GM23248 (cell line): ENCODE measurements around the gene RPLP1. TPM values are rescaled to one million over a fixed set of nuclear protein-coding genes. Genes with fewer than 3 reads are reported as not detected.

Source experiments
- DNase-seq: peaks from one replicate; pipeline ENCODE4 v3.0.0-alpha.2; 2015
- H2AFZ ChIP-seq: fragments of 200-600 bp; sonication (generic); 2 replicates; pipeline ENCODE4 v1.6.1; 2016; ENCODE audit warnings: antibody characterized with exemption
- H3F3A ChIP-seq: fragments of 200-600 bp; sonication (generic); 2 replicates; pipeline ENCODE4 v1.6.1; 2016; ENCODE audit warnings: mild to moderate bottlenecking, antibody characterized with exemption, mixed run types; ENCODE audit not compliant: insufficient read depth
- H3K27ac ChIP-seq: fragments of 200-600 bp; sonication (generic); 2 replicates; pipeline ENCODE4 v1.5.1; 2016; ENCODE audit warnings: mild to moderate bottlenecking
- H3K27me3 ChIP-seq: fragments of 200-600 bp; sonication (generic); replicated peaks from 2 replicates; pipeline ENCODE4 v1.6.1; 2016; ENCODE audit warnings: mild to moderate bottlenecking; ENCODE audit not compliant: insufficient read depth
- H3K36me3 ChIP-seq: fragments of 200-600 bp; sonication (generic); 2 replicates; pipeline ENCODE4 v1.6.1; 2016; ENCODE audit warnings: low read depth, mild to moderate bottlenecking
- H3K4me1 ChIP-seq: fragments of 200-600 bp; sonication (generic); 2 replicates; pipeline ENCODE4 v1.6.1; 2016; ENCODE audit warnings: mild to moderate bottlenecking; ENCODE audit not compliant: insufficient read depth
- H3K4me2 ChIP-seq: fragments of 200-600 bp; sonication (generic); one replicate; pipeline ENCODE4 v1.6.1; 2016; ENCODE audit warnings: mild to moderate bottlenecking; ENCODE audit not compliant: unreplicated experiment
- H3K4me3 ChIP-seq: fragments of 200-600 bp; sonication (generic); 2 replicates; pipeline ENCODE4 v1.5.1; 2016; ENCODE audit warnings: mild to moderate bottlenecking
- H3K79me2 ChIP-seq: fragments of 200-600 bp; sonication (generic); 2 replicates; pipeline ENCODE4 v1.6.1; 2016; ENCODE audit warnings: mild to moderate bottlenecking; ENCODE audit not compliant: insufficient read depth
- H3K9ac ChIP-seq: fragments of 200-600 bp; sonication (generic); 2 replicates; pipeline ENCODE4 v1.6.1; 2016; ENCODE audit warnings: mild to moderate bottlenecking
- H3K9me2 ChIP-seq: fragments of 200-600 bp; sonication (generic); 2 replicates; pipeline ENCODE4 v1.6.1; 2016; ENCODE audit warnings: mixed run types, mild to moderate bottlenecking, moderate library complexity; ENCODE audit not compliant: insufficient read depth
- H3K9me3 ChIP-seq: fragments of 200-600 bp; sonication (generic); one replicate; pipeline ENCODE4 v1.6.1; 2017; ENCODE audit warnings: low read depth
- H4K20me1 ChIP-seq: fragments of 200-600 bp; sonication (generic); 2 replicates; pipeline ENCODE4 v1.6.0; 2016; ENCODE audit not compliant: insufficient read depth
- EZH2 ChIP-seq: fragments of 200-600 bp; sonication (generic); IDR thresholded peaks from 2 replicates; pipeline ENCODE4 v1.6.1; 2018; ENCODE audit warnings: antibody characterized with exemption, mild to moderate bottlenecking; ENCODE audit not compliant: insufficient read depth, poor library complexity, severe bottlenecking
- EZH2phosphoT487 ChIP-seq: fragments of 200-600 bp; sonication (generic); IDR thresholded peaks from 2 replicates; pipeline ENCODE4 v1.6.1; 2018; ENCODE audit warnings: antibody characterized with exemption, moderate library complexity, mild to moderate bottlenecking, low read depth; ENCODE audit not compliant: insufficient read depth
- WGBS, 2 experiments: methylation state at CpG; one replicate each; pipeline ENCODE4 v1.1.6; 2015 to 2017; ENCODE audit warnings: low lambda C conversion rate in 2 of 2, low coverage in 1 of 2; ENCODE audit errors: missing lambda C conversion rate in 2 of 2; 5-methylcytosine and 5-hydroxymethylcytosine counted together
- in situ Hi-C: fragments of 300-500 bp; cut with MboI; formaldehyde crosslinking; loops from 2 replicates; pipeline ENCODE4 v1.15.0; 2020
- polyA plus RNA-seq: library from polyadenylated mRNA; unstranded; fragments of >200 nt; fragmentation: Nextera tagmentation; extraction: Ambion mirVana; gene quantifications from 2 replicates; pipeline ENCODE4 v1.2.1, GENCODE V29; 2016
- total RNA-seq: library from RNA; depleted of rRNA; stranded (reverse); fragments of >200 nt; shearing (Covaris generic); gene quantifications from 2 replicates; pipeline ENCODE4 v1.2.3, GENCODE V29; 2014

The RPLP1 gene
- total and polyA plus RNA-seq, 2 experiments from 2014 or later = 172 to 963 TPM

GRCh38 chr15:69480932-69481331 is 28.3 kb downstream of the RPLP1 start:
- no peak overlapping the region for H2AFZ ChIP-seq
- no peaks in the 10 kb centered on the region for H3F3A ChIP-seq
- WGBS, 2 experiments = 85 to 87% methylated on average over 3 of the region's 3 CpGs

GRCh38 chr15:69482686-69483256 is 30.2 kb downstream of the RPLP1 start:
- no peak overlapping the region for H3K9ac ChIP-seq
- in situ Hi-C loops = no loop called here

More at GRCh38 chr15:69480932-69481331, 28.3 kb downstream of the RPLP1 start:
- in situ Hi-C loops = no loop called here
- Histone ChIP-seq H3K9me3 (no peaks in the 10 kb centered on the region), H4K20me1 (no peaks in the 10 kb centered on the region), H3K4me2 (no peak overlapping the region), H3K4me3 (no peak overlapping the region), H3K36me3 (no peaks in the 10 kb centered on the region), H3K9ac (no peak overlapping the region), H3K27me3 (no peaks in the 10 kb centered on the region; the same call in 1 of the 2 replicates), H3K79me2 (no peaks in the 10 kb centered on the region), H3K4me1 (no peaks in the 10 kb centered on the region), H3K9me2 (no peaks in the 10 kb centered on the region), H3K27ac (no peak overlapping the region)
- no peak for TF ChIP-seq EZH2phosphoT487
- no peak for TF ChIP-seq EZH2
- no peak for DNase-seq

GRCh38 chr15:69484837-69485236 is 32.2 kb downstream of the RPLP1 start:
- Histone ChIP-seq H3K9me3 (no peaks in the 10 kb centered on the region), H3F3A (no peaks in the 10 kb centered on the region), H4K20me1 (no peaks in the 10 kb centered on the region), H3K36me3 (no peaks in the 10 kb centered on the region), H3K4me1 (no peaks in the 10 kb centered on the region), H3K9me2 (no peaks in the 10 kb centered on the region), H3K4me2 (no peak overlapping the region), H2AFZ (no peak overlapping the region), H3K27ac (no peak overlapping the region), H3K27me3 (no peaks in the 10 kb centered on the region; the same call in 1 of the 2 replicates), H3K9ac (no peak overlapping the region), H3K4me3 (no peak overlapping the region), H3K79me2 (no peaks in the 10 kb centered on the region)
- in situ Hi-C loops = no loop called here
- WGBS, 2 experiments = 27% methylated on average over 6 of the region's 6 CpGs
- DNase-seq = peak; percentile 19
- TF ChIP-seq EZH2phosphoT487 (no peak), EZH2 (no peak)

More at GRCh38 chr15:69482686-69483256, 30.2 kb downstream of the RPLP1 start:
- H3K4me1 ChIP-seq = no peaks in the 10 kb centered on the region
- no peak overlapping the region for H3K4me2 ChIP-seq
- no peak overlapping the region for H3K27ac ChIP-seq
- no peaks in the 10 kb centered on the region for H3K9me3 ChIP-seq
- no peaks in the 10 kb centered on the region for H3F3A ChIP-seq
- H4K20me1 ChIP-seq = no peaks in the 10 kb centered on the region
- TF ChIP-seq EZH2 (no peak), EZH2phosphoT487 (no peak)
- no peak overlapping the region for H3K4me3 ChIP-seq
- no peaks in the 10 kb centered on the region for H3K36me3 ChIP-seq
- H2AFZ ChIP-seq = no peak overlapping the region
- H3K79me2 ChIP-seq = no peaks in the 10 kb centered on the region
- WGBS, 2 experiments = 75 to 85% methylated on average over 4 of the region's 4 CpGs
- no peaks in the 10 kb centered on the region; the same call in 1 of the 2 replicates for H3K27me3 ChIP-seq
- no peaks in the 10 kb centered on the region for H3K9me2 ChIP-seq
- DNase-seq = no peak

- Histone ChIP-seq H3K4me1 (no peaks in the 10 kb centered on the region), H3K9me2 (no peaks in the 10 kb centered on the region), H3K27me3 (peaks cover 2% of the 10 kb centered on the region; the same call in 1 of the 2 replicates), H3K4me2 (no peak overlapping the region), H3K79me2 (no peaks in the 10 kb centered on the region), H3K36me3 (no peaks in the 10 kb centered on the region), H3K9ac (no peak overlapping the region), H3F3A (no peaks in the 10 kb centered on the region), H4K20me1 (no peaks in the 10 kb centered on the region), H3K27ac (no peak overlapping the region), H3K9me3 (no peaks in the 10 kb centered on the region), H2AFZ (no peak overlapping the region), H3K4me3 (no peak overlapping the region)
- TF ChIP-seq EZH2 (no peak), EZH2phosphoT487 (no peak)
- in situ Hi-C loops = no loop called here
- WGBS, 2 experiments = 77 to 81% methylated on average over 3 of the region's 3 CpGs
- DNase-seq = no peak
Measured at GRCh38 chr15:69486481-69487110, 34.0 kb downstream of the RPLP1 start.
